ENCODE results near the gene COL26A1. TPM values are rescaled to one million over a fixed set of nuclear protein-coding genes. Genes with fewer than 3 reads are reported as not detected.

COL26A1 gene
- total RNA-seq, 1 experiment from 2014 or later = 0.18 TPM

DNA sequence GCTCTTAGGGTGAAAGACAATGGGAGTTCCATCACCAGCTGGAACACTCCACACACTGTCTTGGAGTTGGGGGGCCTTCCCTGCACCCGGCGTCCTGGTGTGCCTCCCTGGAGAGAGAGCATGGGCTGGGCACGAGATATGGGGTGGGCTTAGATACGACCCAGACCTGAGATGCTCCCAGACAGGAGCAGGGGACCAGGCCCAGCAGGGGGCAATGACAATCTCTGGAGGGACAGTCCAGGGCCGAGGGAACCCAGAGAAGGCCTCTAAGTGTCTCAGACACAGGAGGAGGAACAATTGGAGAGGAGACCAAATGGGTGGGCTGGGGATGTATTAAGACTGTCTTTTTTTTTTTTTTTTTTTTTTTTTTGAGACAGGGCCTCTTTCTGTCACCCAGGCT lies 226.4 kb downstream of the COL26A1 start:
- in situ Hi-C loops (cut with HindIII; ENCODE audit: low pct_unique_long_range_greater_than_20kb, low sequenced_read_pairs) = no loop called here
- DNase-seq (ENCODE audit: low read depth, low spot score) = no peak

DNA sequence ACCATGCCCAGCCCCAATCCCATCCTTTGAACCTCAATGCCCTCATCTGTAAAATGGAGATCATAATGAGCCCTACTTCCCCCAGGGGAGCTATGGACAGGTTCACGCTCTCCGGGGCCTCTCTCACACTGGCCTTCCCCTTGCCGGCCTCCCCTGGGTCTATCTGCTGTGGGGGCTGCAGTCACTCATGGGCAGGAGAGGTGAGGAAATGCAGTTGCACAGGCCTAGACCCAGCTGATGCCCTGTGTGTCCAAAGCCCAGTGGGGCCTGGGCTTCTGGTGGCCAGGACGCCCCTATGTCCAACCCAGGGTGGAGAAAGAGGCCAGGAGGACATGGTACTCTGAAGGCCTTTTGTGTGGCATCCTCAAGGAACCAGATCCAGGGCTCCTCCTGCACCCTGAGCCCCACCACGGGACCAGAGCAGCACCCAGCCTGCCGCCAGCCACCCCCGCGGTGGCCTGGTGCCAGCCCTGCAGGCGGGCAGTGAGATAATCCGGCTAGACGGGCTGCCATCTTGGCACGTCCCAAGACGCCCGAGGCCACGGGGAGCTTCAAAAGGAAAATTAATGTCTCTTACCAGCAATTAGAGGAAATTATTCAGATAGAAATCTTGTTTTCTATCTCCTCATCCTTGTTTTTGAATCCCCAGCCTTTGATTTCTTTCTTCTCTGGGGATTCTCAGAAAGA lies 227.4 kb downstream of the COL26A1 start:
- in situ Hi-C loops (cut with HindIII; ENCODE audit: low pct_unique_long_range_greater_than_20kb, low sequenced_read_pairs) = no loop called here
- no peak for DNase-seq (ENCODE audit: low read depth, low spot score)

DNA sequence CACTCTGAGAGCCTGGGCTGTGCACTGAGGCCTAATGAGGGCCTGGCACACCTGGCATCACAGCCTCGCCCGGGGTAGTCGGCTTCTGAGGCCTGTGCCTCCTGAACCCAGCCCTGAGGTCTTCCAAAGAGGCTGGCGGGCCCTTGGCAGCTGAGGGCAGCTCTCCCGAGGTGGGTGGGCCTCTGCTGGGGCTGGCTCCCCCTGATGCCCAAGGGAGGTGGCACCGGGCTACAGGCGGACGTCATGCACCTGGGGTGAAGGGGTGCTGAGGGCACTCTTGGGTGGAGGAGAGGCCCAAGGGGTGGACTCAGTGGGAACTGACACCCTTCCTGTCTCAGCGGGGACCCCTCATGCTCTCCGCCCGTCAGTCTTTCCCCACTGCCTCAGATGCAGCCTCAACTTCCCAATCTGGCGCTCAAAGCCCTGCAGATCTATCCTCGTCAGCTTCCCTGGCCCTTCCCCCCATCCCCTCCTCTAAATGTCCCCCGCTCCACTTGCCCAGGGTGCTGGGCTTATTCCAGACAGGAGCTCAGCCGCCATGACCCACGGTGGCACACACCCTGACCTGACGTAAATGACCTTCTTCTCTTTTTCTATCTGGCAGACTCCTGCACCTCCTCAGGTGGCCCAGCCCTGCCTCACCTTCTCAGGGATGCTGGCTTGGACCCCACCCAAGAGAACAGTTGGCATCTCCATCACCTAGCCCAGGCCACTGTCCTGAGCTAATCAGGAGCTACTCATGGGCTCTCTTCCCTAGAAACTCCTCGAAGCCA lies 228.2 kb downstream of the COL26A1 start:
- in situ Hi-C loops (cut with HindIII; ENCODE audit: low pct_unique_long_range_greater_than_20kb, low sequenced_read_pairs) = no loop called here
- DNase-seq (ENCODE audit: low read depth, low spot score) = no peak

DNA sequence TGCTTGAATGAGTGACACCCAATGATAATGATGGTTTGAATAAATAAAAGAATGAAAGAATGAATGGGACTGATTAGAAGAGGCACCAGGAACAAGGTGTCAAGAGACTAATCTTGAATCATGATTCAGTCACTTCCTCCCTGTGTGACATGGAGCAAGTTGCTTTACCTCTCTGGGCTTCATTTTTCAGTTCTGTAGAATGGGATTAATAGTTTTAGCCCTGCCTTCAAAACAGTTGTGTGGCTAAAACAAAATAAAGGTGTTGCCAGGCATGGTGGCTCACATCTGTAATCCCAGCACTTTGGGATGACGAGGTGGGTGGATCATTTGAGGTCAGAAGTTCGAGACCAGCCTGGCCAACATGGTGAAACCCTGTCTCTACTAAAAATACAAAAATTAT lies 228.8 kb downstream of the COL26A1 start:
- in situ Hi-C loops (cut with HindIII; ENCODE audit: low pct_unique_long_range_greater_than_20kb, low sequenced_read_pairs) = no loop called here

DNA sequence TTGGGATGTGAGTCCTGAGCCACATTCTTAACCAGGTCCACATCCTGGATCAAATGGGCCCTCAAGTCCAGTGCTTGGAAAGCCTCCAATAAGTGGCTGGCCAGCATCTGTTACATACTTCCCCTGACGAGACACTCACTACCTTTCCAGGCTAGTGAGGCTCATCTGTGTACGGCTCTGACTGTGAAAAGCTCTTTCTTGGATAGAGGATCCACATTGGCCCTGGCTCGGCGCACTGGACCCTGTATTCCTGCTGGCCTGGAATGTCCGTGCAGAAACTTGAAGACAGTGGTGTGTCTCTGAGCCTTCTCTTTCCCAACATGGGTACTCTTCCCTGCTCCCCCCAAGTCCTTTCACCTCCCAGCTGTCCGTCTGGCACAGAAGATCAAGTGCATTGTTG lies 230.9 kb downstream of the COL26A1 start:
- no peak for DNase-seq (ENCODE audit: low read depth, low spot score)
- in situ Hi-C loops (cut with HindIII; ENCODE audit: low pct_unique_long_range_greater_than_20kb, low sequenced_read_pairs) = no loop called here

More for the DNA sequence above, 228.8 kb downstream of the COL26A1 start:
- no peak for DNase-seq (ENCODE audit: low read depth, low spot score)

DNA sequence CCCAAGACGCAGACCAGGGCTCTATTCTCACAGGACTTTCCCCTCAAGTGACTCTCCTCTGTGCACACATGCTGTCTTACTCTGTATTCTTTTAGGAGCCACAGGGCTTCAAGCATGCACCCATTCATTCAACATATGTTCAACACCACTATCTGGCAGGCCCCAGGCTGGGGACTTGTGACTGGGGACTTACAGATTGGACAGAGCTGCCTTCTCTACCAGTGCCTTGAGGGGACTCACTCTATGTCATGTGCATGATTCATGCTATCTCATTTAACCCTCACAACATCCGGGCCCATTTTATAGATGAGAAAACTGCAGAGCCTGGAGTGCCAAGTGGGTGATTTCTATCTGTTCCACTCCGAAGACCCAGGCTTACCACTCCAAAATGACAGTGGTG lies 232.1 kb downstream of the COL26A1 start:
- in situ Hi-C loops (cut with HindIII; ENCODE audit: low pct_unique_long_range_greater_than_20kb, low sequenced_read_pairs) = no loop called here
- DNase-seq (ENCODE audit: low read depth, low spot score) = peak; percentile 74

DNA sequence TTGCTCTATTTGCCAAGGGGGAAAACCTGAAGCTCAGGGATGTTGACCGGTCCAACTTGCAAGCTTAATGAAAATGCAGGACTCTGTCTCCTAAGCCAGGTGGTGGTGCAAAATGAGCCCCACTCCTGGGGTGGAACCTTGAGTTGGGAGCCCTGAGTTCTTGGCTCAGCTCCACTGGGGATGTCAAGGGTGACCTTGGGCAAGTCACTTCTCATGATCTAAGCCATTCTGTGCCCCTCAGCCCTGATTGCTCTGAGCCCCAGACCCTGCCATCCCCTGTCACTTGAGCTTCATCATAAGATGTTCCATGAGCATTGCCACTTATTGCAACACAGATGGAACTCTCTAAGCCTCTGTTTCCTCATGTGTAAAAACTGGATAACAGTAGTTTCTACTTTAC lies 232.6 kb downstream of the COL26A1 start:
- in situ Hi-C loops (cut with HindIII; ENCODE audit: low pct_unique_long_range_greater_than_20kb, low sequenced_read_pairs) = no loop called here
- no peak for DNase-seq (ENCODE audit: low read depth, low spot score)

DNA sequence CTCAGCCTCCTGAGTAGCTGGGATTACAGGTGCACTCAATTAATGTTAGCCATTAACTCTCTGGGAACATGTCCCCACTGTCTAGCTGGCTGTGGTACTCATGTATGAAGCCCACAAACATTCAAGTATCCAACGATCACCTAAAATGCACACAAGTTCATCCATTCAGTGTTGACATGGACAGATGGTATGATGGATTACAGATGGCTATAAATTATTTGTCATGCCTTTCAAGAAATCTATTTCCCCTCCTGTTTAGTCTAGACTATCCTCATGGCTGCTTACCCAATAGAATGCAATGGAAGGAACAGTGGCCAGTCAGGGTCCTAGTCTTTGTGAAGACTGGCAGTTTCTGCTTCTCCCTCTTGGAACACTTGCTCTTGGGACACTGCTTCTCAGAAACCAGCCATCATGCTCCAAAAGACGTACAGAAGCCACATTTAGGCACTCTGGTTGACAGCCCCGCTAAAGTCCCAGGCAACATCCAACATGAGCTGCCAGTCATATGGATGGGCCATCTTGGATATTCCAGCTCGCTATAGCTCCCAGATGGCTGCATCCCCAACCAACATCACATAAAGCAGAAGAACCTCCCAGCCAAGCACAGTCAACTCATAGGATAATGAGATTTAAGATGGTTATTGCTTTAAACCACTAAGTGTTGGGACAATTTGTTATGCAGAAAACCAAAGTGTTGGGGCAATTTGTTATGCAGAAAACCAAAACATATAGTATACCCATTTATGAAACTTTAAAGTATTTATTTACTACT lies 233.3 kb downstream of the COL26A1 start:
- in situ Hi-C loops (cut with HindIII; ENCODE audit: low pct_unique_long_range_greater_than_20kb, low sequenced_read_pairs) = no loop called here
- DNase-seq (ENCODE audit: low read depth, low spot score) = no peak

DNA sequence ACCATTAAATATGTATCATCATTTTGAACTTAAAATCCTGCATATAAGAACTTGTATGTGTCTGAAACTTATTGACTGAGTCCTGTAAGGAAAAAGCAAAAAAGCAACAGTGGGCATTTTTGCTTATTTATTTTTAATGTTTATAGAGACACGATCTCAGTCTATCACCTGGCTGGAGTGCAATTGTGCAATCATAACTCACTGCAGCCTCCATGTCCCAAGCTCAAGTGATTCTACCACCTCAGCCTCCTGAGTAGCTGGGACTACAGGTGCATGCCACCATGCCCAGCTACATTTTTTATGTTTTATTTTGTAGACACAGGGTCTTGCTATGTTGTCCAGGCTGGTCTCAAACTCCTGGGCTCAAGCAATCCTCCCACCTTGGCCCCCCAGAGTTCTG lies 234.2 kb downstream of the COL26A1 start:
- in situ Hi-C loops (cut with HindIII; ENCODE audit: low pct_unique_long_range_greater_than_20kb, low sequenced_read_pairs) = no loop called here
- DNase-seq (ENCODE audit: low read depth, low spot score) = no peak

DNA sequence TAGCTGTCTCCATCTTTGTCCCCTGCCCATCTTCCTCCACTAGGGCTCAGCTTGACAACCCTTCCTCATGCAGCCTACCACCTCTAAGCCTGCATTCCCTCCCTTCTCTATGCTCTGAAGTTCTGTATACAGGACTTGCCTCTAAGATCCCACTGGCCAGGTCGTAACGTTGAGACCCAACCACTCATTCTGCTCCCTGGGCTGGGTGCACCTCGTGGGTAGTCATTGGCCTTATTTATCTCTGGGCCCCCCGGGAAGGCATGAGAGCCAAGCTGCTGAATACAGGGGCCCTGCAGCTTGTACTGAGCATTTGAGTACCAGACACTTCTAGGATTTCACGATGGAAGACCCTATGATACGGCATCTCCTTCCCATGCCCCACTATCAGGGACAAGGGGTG lies 235.3 kb downstream of the COL26A1 start:
- in situ Hi-C loops (cut with HindIII; ENCODE audit: low pct_unique_long_range_greater_than_20kb, low sequenced_read_pairs) = no loop called here
- no peak for DNase-seq (ENCODE audit: low read depth, low spot score)

DNA sequence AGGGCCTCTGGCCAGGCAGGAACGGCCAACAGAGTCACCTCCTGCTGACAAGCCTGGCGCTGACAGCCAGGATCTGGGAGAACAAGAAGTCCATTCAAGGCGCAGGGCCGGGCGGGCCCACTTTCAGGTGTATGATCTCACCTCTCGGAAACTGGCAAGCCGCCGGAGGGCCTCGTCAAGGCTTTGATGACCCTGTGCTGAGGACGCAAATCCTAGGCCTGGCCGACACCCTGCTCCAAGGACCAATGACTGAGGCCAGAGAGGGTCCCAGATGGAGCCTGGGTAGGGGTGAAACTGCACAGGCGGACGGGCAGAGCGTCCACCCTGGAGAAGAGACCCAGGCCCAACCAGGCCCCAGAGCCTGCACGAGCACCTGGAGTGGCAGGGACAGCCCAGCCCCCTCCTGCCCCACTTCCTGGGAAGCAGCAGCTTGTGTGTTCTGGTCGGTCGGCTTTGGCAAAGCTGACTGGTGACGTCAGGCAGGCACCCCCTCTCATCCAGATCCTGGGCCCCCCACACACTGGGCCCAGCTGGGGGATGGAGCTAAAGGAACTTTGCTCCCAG lies 235.8 kb downstream of the COL26A1 start:
- in situ Hi-C loops (cut with HindIII; ENCODE audit: low pct_unique_long_range_greater_than_20kb, low sequenced_read_pairs) = no loop called here
- DNase-seq (ENCODE audit: low read depth, low spot score) = no peak

DNA sequence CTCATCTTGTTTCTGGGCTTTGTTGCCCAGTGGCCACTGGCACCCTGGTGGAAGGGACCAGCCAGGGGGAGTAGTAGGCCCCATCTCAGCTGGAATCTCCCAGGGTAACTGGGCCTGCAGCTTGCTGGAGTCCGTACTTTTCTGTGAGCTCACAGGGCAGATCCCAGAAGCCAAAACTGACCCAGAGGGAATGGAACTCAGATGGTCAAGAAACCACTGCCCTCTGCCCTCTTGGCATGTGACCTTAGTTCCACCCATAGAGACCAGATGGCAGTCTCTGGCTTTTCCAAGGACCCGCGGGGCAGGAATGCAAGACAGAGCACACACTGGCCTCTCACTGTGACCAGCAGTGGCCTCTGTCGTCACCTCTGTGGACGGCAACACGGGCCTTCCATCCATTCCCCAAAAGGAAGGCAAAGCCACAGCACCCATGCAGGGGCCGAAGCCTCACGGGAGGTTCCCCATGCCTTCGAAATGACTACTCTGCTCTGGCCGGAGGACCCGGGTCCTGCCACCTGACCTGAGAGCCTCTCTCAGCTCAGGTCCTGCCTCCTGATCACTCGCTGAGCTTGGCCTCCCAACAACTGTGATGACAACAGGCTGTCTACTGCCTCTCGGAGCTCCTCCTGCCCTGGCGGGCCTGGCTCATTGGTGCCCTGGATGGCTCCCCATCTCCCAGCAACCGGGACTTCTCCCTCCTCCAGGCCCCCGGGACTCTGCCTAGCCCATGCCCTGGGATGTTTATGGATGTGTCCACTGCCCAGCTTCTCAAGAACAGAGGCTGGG lies 236.5 kb downstream of the COL26A1 start:
- in situ Hi-C loops (cut with HindIII; ENCODE audit: low pct_unique_long_range_greater_than_20kb, low sequenced_read_pairs) = no loop called here
- DNase-seq (ENCODE audit: low read depth, low spot score) = no peak

DNA sequence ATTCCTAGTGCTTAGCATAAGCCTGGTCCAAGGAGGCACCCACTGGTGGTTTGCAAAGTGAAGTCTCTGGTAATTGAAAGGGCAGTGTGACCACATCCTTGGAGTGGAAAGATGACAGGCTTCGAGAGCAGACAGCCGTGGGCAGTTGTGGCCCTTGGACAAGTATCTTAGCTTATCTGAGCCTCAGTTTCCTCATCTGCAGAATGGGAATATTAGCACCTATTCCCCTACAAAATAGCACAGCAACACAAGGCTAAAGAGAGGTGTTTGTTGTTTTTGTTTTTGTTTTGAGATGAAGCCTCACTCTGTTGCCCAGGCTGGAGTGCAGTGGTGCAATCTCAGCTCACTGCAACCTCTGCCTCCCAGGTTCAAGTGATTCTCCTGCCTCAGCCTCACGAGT lies 237.1 kb downstream of the COL26A1 start:
- in situ Hi-C loops (cut with HindIII; ENCODE audit: low pct_unique_long_range_greater_than_20kb, low sequenced_read_pairs) = no loop called here
- DNase-seq (ENCODE audit: low read depth, low spot score) = no peak

DNA sequence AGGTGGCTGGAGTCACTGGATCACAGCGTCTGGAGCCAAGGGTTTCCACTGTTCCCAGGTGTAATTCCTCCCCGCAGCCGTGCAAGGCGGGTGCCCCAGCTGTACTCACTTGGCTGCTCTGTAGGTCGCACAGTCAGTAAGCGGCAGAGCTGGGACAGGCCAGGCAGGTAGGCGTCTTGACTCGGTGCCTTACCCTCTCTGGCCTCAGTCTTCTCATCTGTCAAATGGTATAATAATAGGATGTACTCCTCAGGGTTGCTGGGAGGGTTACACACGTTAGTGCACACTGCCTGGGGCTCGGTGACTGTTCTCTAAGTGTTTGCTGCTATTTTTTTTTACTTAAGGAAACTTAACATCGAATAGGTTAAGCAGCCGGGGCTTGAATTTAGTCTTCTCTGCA lies 239.4 kb downstream of the COL26A1 start:
- in situ Hi-C loops (cut with HindIII; ENCODE audit: low pct_unique_long_range_greater_than_20kb, low sequenced_read_pairs) = no loop called here
- DNase-seq (ENCODE audit: low read depth, low spot score) = no peak

DNA sequence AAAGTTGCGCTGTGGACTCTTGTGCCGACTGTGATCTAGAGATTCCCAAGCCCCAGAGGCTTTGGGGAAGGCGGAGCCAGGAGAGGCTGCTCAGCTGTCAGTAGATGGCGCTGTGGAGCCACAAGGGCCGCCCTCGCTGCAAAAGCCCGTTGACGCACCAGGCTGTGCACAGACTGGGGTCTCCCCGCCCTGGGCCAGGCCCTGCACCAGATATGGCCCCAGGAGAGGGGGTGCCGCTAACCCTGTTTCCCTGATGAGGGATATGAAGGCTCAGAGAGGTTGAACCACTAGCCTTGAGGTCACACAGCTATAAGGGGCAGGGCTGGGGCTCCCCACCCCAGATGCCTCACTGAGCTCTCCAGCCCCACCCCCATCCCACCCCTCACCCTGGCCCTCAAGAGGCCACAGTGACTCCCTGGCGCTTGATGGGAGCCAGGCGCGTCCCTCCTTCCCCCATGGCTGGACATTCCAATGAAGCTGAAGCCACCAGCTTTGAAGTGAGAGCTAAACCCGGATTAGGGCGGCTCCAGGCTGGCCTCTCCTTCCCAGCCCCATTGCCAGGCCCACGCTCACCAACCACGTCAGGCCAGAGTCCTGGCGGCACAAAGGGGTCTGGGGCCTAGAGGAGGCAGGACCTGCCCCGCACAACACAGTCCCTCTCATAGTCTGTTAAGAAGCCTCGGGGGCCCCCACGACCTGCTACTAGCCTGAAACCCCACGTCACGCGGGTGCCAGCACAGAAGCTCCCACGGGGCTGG lies 240.0 kb downstream of the COL26A1 start:
- in situ Hi-C loops (cut with HindIII; ENCODE audit: low pct_unique_long_range_greater_than_20kb, low sequenced_read_pairs) = no loop called here

DNA sequence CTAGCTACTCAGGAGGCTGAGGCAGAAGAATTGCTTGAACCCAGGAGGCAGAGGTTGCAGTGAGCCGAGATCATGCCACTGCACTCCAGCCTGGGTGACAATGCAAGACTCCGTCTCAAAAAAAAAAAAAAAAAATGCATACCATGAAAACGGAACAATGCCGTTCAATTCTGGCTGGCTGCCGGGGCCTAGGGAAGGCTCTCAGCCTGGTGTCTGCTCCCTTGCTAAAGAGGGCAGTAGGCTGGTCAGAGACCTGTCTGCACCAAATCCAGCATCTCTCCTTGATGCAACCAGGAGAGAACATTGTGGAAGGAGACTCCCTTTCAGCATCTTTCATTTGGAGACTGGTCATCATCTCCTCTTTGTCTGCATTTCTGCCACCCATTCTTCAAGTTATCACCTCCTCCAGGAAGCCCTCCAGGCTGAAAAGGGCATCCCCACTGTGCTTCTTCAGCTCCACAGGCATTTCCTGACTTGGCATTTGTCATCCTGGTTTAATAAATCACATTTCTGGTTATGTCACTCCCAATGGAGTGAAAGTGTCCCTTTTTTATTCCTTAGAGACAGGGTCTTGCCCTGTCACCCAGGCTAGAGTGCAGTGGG lies 241.8 kb downstream of the COL26A1 start:
- in situ Hi-C loops (cut with HindIII; ENCODE audit: low pct_unique_long_range_greater_than_20kb, low sequenced_read_pairs) = no loop called here
- DNase-seq (ENCODE audit: low read depth, low spot score) = no peak

More for the DNA sequence above, 240.0 kb downstream of the COL26A1 start:
- peak; percentile 89 for DNase-seq (ENCODE audit: low read depth, low spot score)

Measured in SK-MEL-5 (cell line).